Colonic mucosa (tissue), 4 donors: ENCODE measurements around the gene DHRSX. TPM values are rescaled to one million over a fixed set of nuclear protein-coding genes. Genes with fewer than 3 reads are reported as not detected.

Experiments used
- DNase-seq: peaks from one replicate; pipeline ENCODE4 v3.0.0-alpha.2; 2020
- H3K27ac ChIP-seq: fragments of 200-600 bp; one replicate; pipeline ENCODE4 v1.8.0; 2021
- H3K27me3 ChIP-seq: fragments of 200-600 bp; one replicate; pipeline ENCODE4 v1.8.0; 2021
- H3K36me3 ChIP-seq: fragments of 200-600 bp; one replicate; pipeline ENCODE4 v1.8.0; 2021
- H3K4me1 ChIP-seq: fragments of 200-600 bp; one replicate; pipeline ENCODE4 v1.8.0; 2021; ENCODE audit warnings: mild to moderate bottlenecking
- H3K4me3 ChIP-seq: fragments of 200-600 bp; one replicate; pipeline ENCODE4 v1.8.0; 2021
- H3K9ac ChIP-seq, 2 donors: one replicate each; pipeline ENCODE4 v1.7.0; 2013; ENCODE audit warnings: control low read depth in 2 of 2, low read depth in 2 of 2, low read length in 2 of 2
- H3K9me3 ChIP-seq: fragments of 200-600 bp; one replicate; pipeline ENCODE4 v1.8.0; 2021
- intact Hi-C: fragments of 100-400 bp; cut with DNase I; formaldehyde crosslinking; loops from one replicate; pipeline ENCODE4 v1.14.1; 2022
- total RNA-seq, 2 donors: library from RNA; stranded (reverse); fragmentation: NEBNext Ultra II Directional in 1 of 2; extraction: Animal tissue kit (Norgen Biotek cat#: 25700) in 1 of 2; gene quantifications; one replicate each; pipeline ENCODE4 v1.2.1, GENCODE V29; 2021
- TF ChIP-seq, protein P1 (sequence below): fragments of 200-600 bp; IDR thresholded peaks from one replicate; pipeline ENCODE4 v1.8.0; 2022; ENCODE audit warnings: antibody characterized with exemption, mild to moderate bottlenecking
- donor health status: healthy.
- donor health status: DM: no; HTN: no; CAD: no.
- donor health status: DM: no; HTN: no; CAD: no.

Gene DHRSX
- total RNA-seq, 2 donors from 2014 or later: 28.6 to 43.3 TPM

- peaks cover 5% of the 10 kb centered on the region for H3K4me1 ChIP-seq
- no peak for DNase-seq
- intact Hi-C loops: no loop called here
- no peak overlapping the region for H3K4me3 ChIP-seq
- H3K27me3 ChIP-seq: no peaks in the 10 kb centered on the region
- H3K9me3 ChIP-seq: no peaks in the 10 kb centered on the region
- no peak overlapping the region for H3K9ac ChIP-seq
- no peak overlapping the region for H3K27ac ChIP-seq
- TF ChIP-seq, protein P1, sequence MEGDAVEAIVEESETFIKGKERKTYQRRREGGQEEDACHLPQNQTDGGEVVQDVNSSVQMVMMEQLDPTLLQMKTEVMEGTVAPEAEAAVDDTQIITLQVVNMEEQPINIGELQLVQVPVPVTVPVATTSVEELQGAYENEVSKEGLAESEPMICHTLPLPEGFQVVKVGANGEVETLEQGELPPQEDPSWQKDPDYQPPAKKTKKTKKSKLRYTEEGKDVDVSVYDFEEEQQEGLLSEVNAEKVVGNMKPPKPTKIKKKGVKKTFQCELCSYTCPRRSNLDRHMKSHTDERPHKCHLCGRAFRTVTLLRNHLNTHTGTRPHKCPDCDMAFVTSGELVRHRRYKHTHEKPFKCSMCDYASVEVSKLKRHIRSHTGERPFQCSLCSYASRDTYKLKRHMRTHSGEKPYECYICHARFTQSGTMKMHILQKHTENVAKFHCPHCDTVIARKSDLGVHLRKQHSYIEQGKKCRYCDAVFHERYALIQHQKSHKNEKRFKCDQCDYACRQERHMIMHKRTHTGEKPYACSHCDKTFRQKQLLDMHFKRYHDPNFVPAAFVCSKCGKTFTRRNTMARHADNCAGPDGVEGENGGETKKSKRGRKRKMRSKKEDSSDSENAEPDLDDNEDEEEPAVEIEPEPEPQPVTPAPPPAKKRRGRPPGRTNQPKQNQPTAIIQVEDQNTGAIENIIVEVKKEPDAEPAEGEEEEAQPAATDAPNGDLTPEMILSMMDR: no peak
- peaks cover 12% of the 10 kb centered on the region for H3K36me3 ChIP-seq
Observed at GRCh38 chrX:2492531-2493218, 8.1 kb downstream of the DHRSX start.

- intact Hi-C loops: no loop called here
Observed at GRCh38 chrX:2490634-2491033, 10.1 kb downstream of the DHRSX start.

DNA sequence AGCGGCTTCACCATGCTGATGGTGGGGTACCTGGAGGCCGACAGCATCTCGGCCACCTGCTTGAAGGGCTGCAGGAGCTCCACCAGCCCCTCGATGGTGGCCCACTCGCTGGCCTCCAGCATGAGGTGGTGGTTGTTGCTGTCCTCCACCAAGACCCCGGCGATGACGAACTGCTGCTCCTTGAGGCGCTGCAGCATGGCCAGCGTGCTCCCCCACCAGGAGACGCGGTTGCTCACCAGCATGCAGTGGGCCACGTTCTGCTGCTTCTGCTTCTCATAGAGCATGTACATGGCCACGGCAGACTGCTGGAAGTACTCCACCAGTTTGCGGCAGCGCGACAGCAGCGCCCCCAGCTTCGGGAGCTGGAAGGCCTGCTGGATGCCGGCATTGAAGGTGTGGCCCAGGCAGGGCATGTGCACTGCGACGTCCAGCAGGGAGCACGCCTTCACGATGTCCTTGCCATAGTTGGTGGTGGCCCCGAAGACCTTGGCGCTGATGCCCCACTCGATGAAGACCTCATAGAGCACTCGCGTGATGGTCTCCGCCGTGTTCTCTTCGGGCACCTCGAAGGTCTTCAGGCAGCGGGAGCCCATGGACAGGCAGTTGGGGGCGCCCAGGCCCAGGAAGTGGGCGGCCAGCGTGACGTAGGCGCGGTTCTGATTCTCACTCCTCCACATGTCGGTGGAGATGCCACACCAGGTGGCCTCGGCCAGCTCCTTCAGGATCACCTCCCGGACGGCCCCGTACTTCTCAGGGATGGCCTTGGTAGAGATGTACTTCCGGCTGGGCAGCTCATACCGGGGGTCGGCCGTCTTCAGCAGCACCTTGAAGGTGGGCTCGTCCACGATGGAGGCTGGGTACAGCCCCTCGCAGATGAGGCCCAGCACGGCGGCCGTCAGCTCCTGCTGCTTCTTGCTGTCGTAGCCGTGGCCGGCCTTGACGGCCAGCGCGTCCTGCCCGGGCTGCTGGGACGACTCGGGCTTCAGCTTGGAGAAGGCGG lies 11.0 kb downstream of the DHRSX start:
- Histone ChIP-seq H3K4me1 (no peaks in the 10 kb centered on the region), H3K9ac (no peak overlapping the region), H3K27ac (no peak overlapping the region), H3K4me3 (no peak overlapping the region), H3K36me3 (peaks cover 6% of the 10 kb centered on the region), H3K27me3 (no peaks in the 10 kb centered on the region), H3K9me3 (no peaks in the 10 kb centered on the region)
- TF ChIP-seq, protein P1: no peak
- no peak for DNase-seq
- intact Hi-C loops: no loop called here

More at GRCh38 chrX:2490634-2491033, 10.1 kb downstream of the DHRSX start:
- no peak overlapping the region for H3K27ac ChIP-seq
- H3K27me3 ChIP-seq: no peaks in the 10 kb centered on the region
- no peaks in the 10 kb centered on the region for H3K9me3 ChIP-seq
- no peaks in the 10 kb centered on the region for H3K4me1 ChIP-seq
- DNase-seq: no peak
- TF ChIP-seq, protein P1: no peak
- no peak overlapping the region for H3K9ac ChIP-seq
- peaks cover 11% of the 10 kb centered on the region for H3K36me3 ChIP-seq
- no peak overlapping the region for H3K4me3 ChIP-seq

- TF ChIP-seq, protein P1: no peak
- intact Hi-C loops: no loop called here
- no peaks in the 10 kb centered on the region for H3K9me3 ChIP-seq
- DNase-seq: no peak
- peaks cover 6% of the 10 kb centered on the region for H3K36me3 ChIP-seq
- H3K4me1 ChIP-seq: no peaks in the 10 kb centered on the region
- no peaks in the 10 kb centered on the region for H3K27me3 ChIP-seq
- H3K9ac ChIP-seq: no peak overlapping the region
- H3K27ac ChIP-seq: no peak overlapping the region
- no peak overlapping the region for H3K4me3 ChIP-seq
Observed at GRCh38 chrX:2488621-2489285, 12.0 kb downstream of the DHRSX start.

DNA sequence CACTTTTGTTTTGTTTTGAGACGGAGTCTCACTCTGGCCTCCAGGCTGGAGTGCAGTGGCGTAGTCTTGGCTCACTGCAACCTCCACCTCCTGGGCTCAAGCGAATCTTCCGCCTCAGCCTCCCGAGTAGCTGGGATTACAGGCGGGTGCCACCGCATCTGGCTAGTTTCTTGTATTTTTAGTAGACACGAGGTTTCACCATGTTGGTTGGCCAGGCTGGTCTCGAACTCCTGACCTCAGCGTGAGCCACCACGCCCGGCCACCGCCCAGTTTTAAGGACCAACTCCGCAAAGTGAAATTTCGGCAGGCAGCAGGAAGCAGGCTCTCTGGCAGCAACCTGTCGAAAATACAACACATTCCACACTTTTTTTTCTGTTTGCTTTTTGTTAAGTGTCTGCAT lies 13.4 kb downstream of the DHRSX start:
- Histone ChIP-seq H3K9ac (no peak overlapping the region), H3K4me1 (no peaks in the 10 kb centered on the region), H3K27ac (no peak overlapping the region), H3K27me3 (no peaks in the 10 kb centered on the region), H3K36me3 (peaks cover 6% of the 10 kb centered on the region), H3K9me3 (no peaks in the 10 kb centered on the region), H3K4me3 (no peak overlapping the region)
- no peak for DNase-seq
- TF ChIP-seq, protein P1: no peak
- intact Hi-C loops: no loop called here
